T-helper 2 cell treated with Interferon-gamma antibody and Interleukin-4, amounts not matched to agents 5 μg/mL and 100 μg/mL, for 36 hours (primary cell): Measurements from ENCODE around the gene HEPACAM2.
A peak's percentile ranks its signal among the peaks of the same experiment; 100 is the strongest.

Experiments
- DNase-seq: peaks from one replicate; pipeline ENCODE4 v3.0.0; 2021; ENCODE audit warnings: low spot score
- H3K27ac Mint-ChIP-seq: one replicate; pipeline ENCODE4 v1.8.0; 2021; ENCODE audit warnings: mild to moderate bottlenecking, mixed read lengths
- H3K27me3 Mint-ChIP-seq: one replicate; pipeline ENCODE4 v1.8.0; 2021; ENCODE audit warnings: low read depth, mixed read lengths
- H3K36me3 Mint-ChIP-seq: one replicate; pipeline ENCODE4 v1.8.0; 2021; ENCODE audit warnings: low read depth, mixed read lengths
- H3K4me1 Mint-ChIP-seq: one replicate; pipeline ENCODE4 v1.8.0; 2021; ENCODE audit warnings: low read depth, mixed read lengths
- H3K4me3 Mint-ChIP-seq: one replicate; pipeline ENCODE4 v1.8.0; 2022; ENCODE audit warnings: mild to moderate bottlenecking, moderate library complexity, mixed read lengths
- H3K9me3 Mint-ChIP-seq: one replicate; pipeline ENCODE4 v1.8.0; 2021; ENCODE audit warnings: mixed read lengths

HEPACAM2 gene

DNA sequence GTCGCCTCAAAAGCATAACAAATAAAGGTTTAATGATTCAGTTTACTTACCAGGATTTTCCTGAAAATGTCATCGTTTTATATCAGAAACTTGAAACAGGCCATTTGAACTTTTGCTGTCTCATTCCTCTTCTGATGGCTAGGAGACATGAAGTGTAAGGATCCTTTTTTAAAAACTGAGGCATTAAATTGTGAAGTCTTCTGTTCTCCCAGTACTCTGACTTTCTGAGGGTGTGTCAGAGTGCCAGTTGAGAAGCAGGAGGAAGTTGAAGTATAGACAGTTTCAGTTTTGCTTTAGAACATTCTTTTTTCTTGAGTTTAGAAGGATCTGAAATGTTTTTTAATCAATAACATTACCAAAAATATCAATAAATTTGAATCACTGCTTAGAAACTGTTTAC lies 78.1 kb downstream of the HEPACAM2 start, which contains the start of gene SAMD9L:
SAMD9L (minus strand) TSS at position 242 of the 400 bp plus-strand sequence. CDS start 12,414 bp downstream, outside the sequence.
- no peak for DNase-seq
- Mint-ChIP-seq H3K4me3 (peak within 1 kb of the TSS; percentile 95), H3K4me1 (peaks cover 27% of the 10 kb centered on the region), H3K9me3 (peaks cover 7% of the 10 kb centered on the region), H3K27ac (peak within 1 kb of the TSS; percentile 96), H3K27me3 (no peaks in the 10 kb centered on the region), H3K36me3 (peaks cover 29% of the 10 kb centered on the region)

DNA sequence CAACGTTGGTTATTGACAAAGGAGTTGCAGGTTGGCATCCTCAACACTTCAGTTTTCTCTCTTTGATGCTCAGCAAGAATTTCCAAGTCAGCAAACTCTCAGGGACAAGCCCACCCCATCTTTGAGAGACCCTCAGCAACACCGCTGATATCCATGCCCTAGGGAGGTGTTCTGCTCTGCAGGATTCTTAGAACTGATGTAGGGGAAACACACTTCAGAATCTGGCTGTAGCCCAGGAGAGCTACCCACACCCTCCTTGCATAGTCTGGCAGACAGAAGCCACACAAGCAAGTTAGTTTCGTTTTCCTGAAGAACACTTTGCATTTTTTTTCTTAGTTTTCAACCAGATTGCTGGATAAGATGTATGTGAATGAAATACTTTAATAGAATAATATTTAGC lies 78.9 kb downstream of the HEPACAM2 start:
- Mint-ChIP-seq H3K4me3 (peak overlapping the region; percentile 95), H3K9me3 (peaks cover 7% of the 10 kb centered on the region), H3K27ac (peak overlapping the region; percentile 91), H3K27me3 (no peaks in the 10 kb centered on the region), H3K4me1 (peaks cover 27% of the 10 kb centered on the region), H3K36me3 (peaks cover 29% of the 10 kb centered on the region)
- DNase-seq: peak; percentile 36

DNA sequence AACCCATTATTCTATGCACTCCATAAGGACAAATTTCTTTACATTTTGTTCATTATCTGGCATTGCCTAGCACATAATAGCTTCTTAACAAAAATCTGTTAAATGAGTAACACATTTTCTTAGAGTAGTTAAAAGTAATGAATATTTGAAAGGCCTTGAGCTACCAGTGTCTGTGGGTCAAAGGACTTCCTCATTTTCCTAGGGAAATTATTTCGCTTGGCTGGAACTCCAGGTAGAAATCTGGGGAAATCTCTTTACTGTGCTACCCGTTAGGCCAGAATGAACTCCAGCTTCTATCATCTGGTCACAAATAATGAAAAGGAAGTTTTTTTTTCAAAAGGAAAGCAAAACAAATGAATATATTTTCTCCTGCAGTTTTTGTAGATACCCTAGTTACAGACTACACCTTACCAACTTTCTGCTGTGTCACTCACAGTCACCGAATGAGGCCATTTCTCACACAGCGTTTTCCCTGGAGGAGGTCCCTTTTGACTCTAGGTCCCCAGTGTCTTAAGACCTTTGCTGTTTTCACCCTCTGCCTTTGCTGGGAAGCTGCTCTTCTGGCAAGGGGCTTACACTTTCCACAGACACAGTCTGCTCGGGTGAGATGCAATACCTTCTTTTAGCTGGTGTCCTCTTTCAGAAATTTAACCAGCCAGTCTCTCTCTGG lies 79.7 kb downstream of the HEPACAM2 start:
- H3K9me3 Mint-ChIP-seq: peaks cover 7% of the 10 kb centered on the region
- DNase-seq: peak; percentile 6

DNA sequence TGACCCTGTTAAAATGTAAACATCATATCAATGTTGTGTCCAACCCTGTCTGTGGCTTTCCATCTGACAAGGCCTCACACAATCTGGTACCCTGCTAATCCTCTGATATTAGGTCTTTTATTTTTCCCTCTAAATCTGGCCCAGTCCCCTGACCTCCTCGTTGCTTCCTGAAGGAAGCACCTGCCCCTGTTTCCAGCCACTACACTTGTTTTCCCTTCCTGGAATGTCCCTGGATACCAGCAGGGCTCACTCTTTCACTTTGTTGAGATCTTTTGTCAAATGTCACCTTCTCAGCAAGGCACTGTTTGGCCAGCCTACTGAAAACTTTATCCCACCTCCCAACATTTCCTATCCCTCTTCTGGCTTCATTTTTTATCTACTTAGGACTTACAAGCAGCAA lies 80.2 kb downstream of the HEPACAM2 start:
- no peak for DNase-seq
- Mint-ChIP-seq H3K27me3 (no peaks in the 10 kb centered on the region), H3K4me1 (peaks cover 27% of the 10 kb centered on the region), H3K27ac (peak overlapping the region; percentile 81), H3K9me3 (peaks cover 7% of the 10 kb centered on the region), H3K36me3 (peaks cover 29% of the 10 kb centered on the region), H3K4me3 (peak overlapping the region; percentile 95)

More for the DNA sequence above, 79.7 kb downstream of the HEPACAM2 start:
- H3K4me3 Mint-ChIP-seq: peak overlapping the region; percentile 95
- H3K4me1 Mint-ChIP-seq: peaks cover 27% of the 10 kb centered on the region
- H3K36me3 Mint-ChIP-seq: peaks cover 29% of the 10 kb centered on the region
- no peaks in the 10 kb centered on the region for H3K27me3 Mint-ChIP-seq
- peak overlapping the region; percentile 91 for H3K27ac Mint-ChIP-seq

DNA sequence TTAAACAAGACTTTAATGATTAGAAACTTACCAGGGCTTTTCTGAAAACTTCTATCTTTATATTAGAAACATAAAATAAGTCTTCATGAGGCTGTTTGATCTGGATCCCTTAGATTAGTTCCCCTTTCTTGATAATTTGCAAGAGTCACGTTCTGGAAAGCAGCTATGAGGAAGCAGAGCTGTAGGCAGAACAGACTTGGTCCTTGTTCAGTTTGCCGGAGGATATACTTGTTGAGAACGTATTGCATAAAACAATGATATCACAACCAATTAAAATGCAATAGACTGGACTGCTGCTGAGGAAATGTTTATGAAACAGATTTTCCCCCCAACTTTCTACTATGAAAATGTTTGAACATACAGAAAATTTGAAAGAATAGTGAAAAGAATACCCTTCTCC lies 80.9 kb downstream of the HEPACAM2 start:
- Mint-ChIP-seq H3K27ac (no peak overlapping the region), H3K27me3 (no peaks in the 10 kb centered on the region), H3K4me1 (peaks cover 27% of the 10 kb centered on the region), H3K4me3 (peak overlapping the region; percentile 95), H3K9me3 (peaks cover 7% of the 10 kb centered on the region), H3K36me3 (peaks cover 29% of the 10 kb centered on the region)
- DNase-seq: no peak

DNA sequence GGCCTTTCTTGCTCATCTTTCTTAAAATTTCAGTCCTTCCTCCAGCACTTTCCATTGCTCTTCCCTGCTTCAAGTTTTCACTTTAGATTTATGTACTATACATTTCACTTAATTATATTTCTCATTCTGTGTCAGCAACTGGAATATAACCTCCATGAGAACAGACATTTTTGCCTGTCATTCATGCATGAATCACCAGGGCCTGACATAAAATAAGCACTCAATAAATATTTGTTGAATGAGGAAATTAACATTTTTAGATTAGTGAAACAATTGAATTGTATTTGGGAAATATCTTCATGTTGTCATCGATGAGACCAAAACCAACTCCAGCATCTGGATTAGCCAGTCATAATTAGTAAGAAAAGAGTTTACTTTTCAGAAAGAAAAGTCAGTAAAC lies 84.1 kb downstream of the HEPACAM2 start:
- H3K9me3 Mint-ChIP-seq: peaks cover 7% of the 10 kb centered on the region
- H3K4me1 Mint-ChIP-seq: peaks cover 15% of the 10 kb centered on the region
- H3K27me3 Mint-ChIP-seq: no peaks in the 10 kb centered on the region
- peaks cover 30% of the 10 kb centered on the region for H3K36me3 Mint-ChIP-seq
- no peak for DNase-seq
- no peak overlapping the region for H3K4me3 Mint-ChIP-seq
- no peak overlapping the region for H3K27ac Mint-ChIP-seq

DNA sequence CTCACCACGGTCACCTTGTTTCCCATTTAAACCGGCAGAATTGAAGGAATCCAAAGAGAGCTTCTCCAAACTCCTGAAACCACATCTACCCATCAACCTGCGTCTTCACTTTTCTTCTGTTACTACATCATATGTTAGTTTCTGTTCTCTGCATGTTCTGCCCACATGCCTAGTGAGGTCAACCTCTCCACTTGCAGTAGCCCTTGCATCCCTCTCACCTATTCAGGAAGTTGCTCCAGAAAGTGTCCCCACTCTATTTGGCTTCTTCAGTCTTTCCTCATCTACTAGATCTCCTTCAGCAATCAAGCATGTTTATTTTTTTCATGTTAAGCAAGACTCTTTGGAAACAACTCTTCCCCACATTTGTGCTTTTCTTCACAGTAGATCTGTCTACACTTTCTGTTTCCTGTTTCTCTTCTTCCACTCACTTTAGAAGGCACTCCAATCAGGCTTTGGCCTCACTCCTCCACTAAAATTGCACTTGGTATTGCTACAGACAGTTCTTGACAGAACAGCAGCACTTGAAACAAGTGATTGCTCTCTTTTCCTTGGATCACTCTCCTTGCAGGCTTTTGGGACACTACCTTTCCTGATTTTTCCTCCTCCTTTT lies 85.6 kb downstream of the HEPACAM2 start:
- Mint-ChIP-seq H3K36me3 (peaks cover 31% of the 10 kb centered on the region), H3K9me3 (peaks cover 17% of the 10 kb centered on the region), H3K27ac (no peak overlapping the region), H3K27me3 (no peaks in the 10 kb centered on the region), H3K4me3 (no peak overlapping the region), H3K4me1 (peaks cover 5% of the 10 kb centered on the region)
- no peak for DNase-seq

DNA sequence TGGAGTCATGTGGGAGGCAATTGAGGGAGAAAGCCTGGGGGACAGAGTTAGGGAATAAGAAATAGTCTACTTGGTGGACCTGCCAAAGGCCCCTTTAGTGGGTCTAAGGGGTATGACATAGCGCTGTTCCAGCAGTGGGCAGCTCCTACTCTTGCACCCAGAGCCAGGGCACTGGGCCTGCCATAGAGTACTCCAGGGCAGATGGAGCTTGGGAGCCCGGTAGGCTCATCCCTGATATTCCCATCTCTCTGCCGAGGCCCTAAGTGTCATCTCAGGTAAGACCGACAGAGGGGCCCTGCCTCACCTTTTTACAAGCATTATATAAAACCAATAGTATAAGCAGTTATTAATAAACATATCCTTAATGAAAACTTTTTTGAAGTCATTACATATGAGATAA lies 87.7 kb downstream of the HEPACAM2 start:
- H3K27me3 Mint-ChIP-seq: no peaks in the 10 kb centered on the region
- peaks cover 47% of the 10 kb centered on the region for H3K36me3 Mint-ChIP-seq
- no peak overlapping the region for H3K27ac Mint-ChIP-seq
- H3K9me3 Mint-ChIP-seq: peaks cover 38% of the 10 kb centered on the region
- H3K4me3 Mint-ChIP-seq: no peak overlapping the region
- peaks cover 3% of the 10 kb centered on the region for H3K4me1 Mint-ChIP-seq
- no peak for DNase-seq
